ENCODE results near the gene EYS. TPM values are rescaled to one million over a fixed set of nuclear protein-coding genes. Genes with fewer than 3 reads are reported as not detected.

The EYS gene
- total and polyA plus RNA-seq, 9 of the 15 experiments (the other 6 are each of a cell fraction or from before 2014, with no cell fraction given) = 0.03 to 0.36 (median 0.10) TPM; not detected in 2

- TF ChIP-seq ZNF124 (CRISPR knock-in tag; IDR thresholded peaks at IDR 0.05) (no peak), CBX3 (IDR thresholded peaks at IDR 0.05; ENCODE audit: borderline replicate concordance in 1 of 2, low read length in 2 of 2) (no peak), FOXK1 (CRISPR knock-in tag; IDR thresholded peaks at IDR 0.05; ENCODE audit: borderline replicate concordance) (no peak), HSF4 (CRISPR knock-in tag; IDR thresholded peaks at IDR 0.05; ENCODE audit: borderline replicate concordance) (no peak), ZNF444 (CRISPR knock-in tag; IDR thresholded peaks at IDR 0.05) (no peak), FOSL1 (tag; conservative IDR thresholded peaks at IDR 0.05) (no peak), ZNF655 (CRISPR knock-in tag; IDR thresholded peaks at IDR 0.05) (no peak), ZNF121 (CRISPR knock-in tag; conservative IDR thresholded peaks at IDR 0.05) (no peak)
Measured at GRCh38 chr6:64270083-64270482, 1436.9 kb downstream of the EYS start (continued).

GRCh38 chr6:64266351-64266821 is 1440.6 kb downstream of the EYS start:
- no peaks in the 10 kb centered on the region for H3K27me3 ChIP-seq (ENCODE audit: control insufficient read depth in 2 of 2, insufficient read depth in 2 of 2, low read length in 2 of 2)
- H3K9ac ChIP-seq (ENCODE audit: insufficient read depth in 1 of 2, low read depth in 2 of 2, low read length in 2 of 2) = no peak overlapping the region
- intact Hi-C loops (cut with micrococcal nuclease) (no loop called here), in situ Hi-C loops (cut with MboI) (no loop called here)
- H3K4me2 ChIP-seq (ENCODE audit: insufficient read depth, low read length) = no peak overlapping the region
- H3K9me3 ChIP-seq (replicated peaks; ENCODE audit: control insufficient read depth, insufficient read depth, low read depth, low read length) = no peaks in the 10 kb centered on the region
- no peak overlapping the region for H3K27ac ChIP-seq (ENCODE audit: extremely low read depth, low read depth, low read length)
- no peaks in the 10 kb centered on the region for H3K4me1 ChIP-seq (replicated peaks in 1 of 2; ENCODE audit: control insufficient read depth in 2 of 2, insufficient read depth in 2 of 2, low read length in 2 of 2)
- no peaks in the 10 kb centered on the region for H3K9me1 ChIP-seq (ENCODE audit: control insufficient read depth, insufficient read depth, low read length)
- H2AFZ ChIP-seq (ENCODE audit: low read depth, low read length) = no peak overlapping the region
- FAIRE-seq = no peak
- no peaks in the 10 kb centered on the region for H3K36me3 ChIP-seq (ENCODE audit: control insufficient read depth, insufficient read depth, low read length)
- H3K4me3 ChIP-seq = no peak overlapping the region
- H4K20me1 ChIP-seq (replicated peaks; ENCODE audit: control insufficient read depth, insufficient read depth, low read length) = no peaks in the 10 kb centered on the region
- no peak for DNase-seq (ENCODE audit: extremely low read depth in 1 of 4, low spot score in 3 of 4)
- 3% methylated on average over 2 of the region's 2 CpGs for WGBS (ENCODE audit: insufficient coverage, low coverage, missing lambda C conversion rate)
- BruUV-seq (replicated peaks) = no TSS peak
- POLR2A ChIA-PET = no interaction called here
- no peak for ATAC-seq
- no peak for TF ChIP-seq KLF1 (tag; IDR thresholded peaks at IDR 0.05)
- TF ChIP-seq SMAD2 (IDR thresholded peaks at IDR 0.05; ENCODE audit: low read depth, low read length) = no peak
- no peak for TF ChIP-seq ZNF239 (CRISPR knock-in tag; IDR thresholded peaks at IDR 0.05)
- no peak for TF ChIP-seq NFATC3 (IDR thresholded peaks at IDR 0.05)
- TF ChIP-seq TEAD2 (tag; IDR thresholded peaks at IDR 0.05) = no peak
- no peak for TF ChIP-seq PURB (CRISPR knock-in tag; IDR thresholded peaks at IDR 0.05; ENCODE audit: low read depth)
- no peak for TF ChIP-seq SMC3 (conservative IDR thresholded peaks at IDR 0.05; ENCODE audit: insufficient read depth, low read depth, low read length)
- H3K79me2 ChIP-seq (ENCODE audit: control insufficient read depth, insufficient read depth, low read length) = no peaks in the 10 kb centered on the region
- CTCF ChIA-PET (ENCODE audit: low intra/inter-chr PET ratio) = no interaction called here
